BLaER1 (cell line): Measurements from ENCODE around the gene MITF.

Source experiments
- H3K27ac ChIP-seq: shearing (Covaris generic); formaldehyde crosslinking; 2 replicates; pipeline ENCODE4 v1.8.1; 2022
- H3K27me3 ChIP-seq: shearing (Covaris generic); formaldehyde crosslinking; 2 replicates; pipeline ENCODE4 v1.8.1; 2022
- H3K36me3 ChIP-seq: shearing (Covaris generic); formaldehyde crosslinking; 2 replicates; pipeline ENCODE4 v1.8.1; 2022
- H3K4me1 ChIP-seq: shearing (Covaris generic); formaldehyde crosslinking; 2 replicates; pipeline ENCODE4 v1.8.1; 2022
- H3K4me2 ChIP-seq: shearing (Covaris generic); formaldehyde crosslinking; 2 replicates; pipeline ENCODE4 v1.8.1; 2022
- H3K4me3 ChIP-seq: shearing (Covaris generic); formaldehyde crosslinking; 2 replicates; pipeline ENCODE4 v1.8.1; 2022
- H3K9ac ChIP-seq: shearing (Covaris generic); formaldehyde crosslinking; 2 replicates; pipeline ENCODE4 v1.8.1; 2022
- H3K9me3 ChIP-seq: shearing (Covaris generic); formaldehyde crosslinking; 2 replicates; pipeline ENCODE4 v1.8.1; 2022
- H4K20me1 ChIP-seq: shearing (Covaris generic); formaldehyde crosslinking; 2 replicates; pipeline ENCODE4 v1.8.1; 2022
- Cebpa-rat ChIP-seq: shearing (Covaris generic); IDR thresholded peaks from 2 replicates; pipeline ENCODE4 v1.8.1; 2022

MITF gene

GRCh38 chr3:69967156-69967555 lies 227.9 kb downstream of the MITF start:
- Histone ChIP-seq H4K20me1 (no peaks in the 10 kb centered on the region), H3K4me2 (no peak overlapping the region), H3K4me1 (no peaks in the 10 kb centered on the region), H3K4me3 (no peak overlapping the region), H3K27ac (no peak overlapping the region), H3K27me3 (no peaks in the 10 kb centered on the region), H3K9ac (no peak overlapping the region), H3K9me3 (no peaks in the 10 kb centered on the region), H3K36me3 (no peaks in the 10 kb centered on the region)
- TF ChIP-seq Cebpa-rat = no peak

- no peaks in the 10 kb centered on the region for H3K9me3 ChIP-seq
Measured at GRCh38 chr3:69970827-69971226, 231.6 kb downstream of the MITF start.

GRCh38 chr3:69972672-69973071 lies 233.4 kb downstream of the MITF start:
- no peak overlapping the region for H3K9ac ChIP-seq
- no peaks in the 10 kb centered on the region for H3K27me3 ChIP-seq
- H3K4me2 ChIP-seq = no peak overlapping the region
- H3K9me3 ChIP-seq = peaks cover 5% of the 10 kb centered on the region
- no peak overlapping the region for H3K27ac ChIP-seq
- H4K20me1 ChIP-seq = no peaks in the 10 kb centered on the region
- H3K36me3 ChIP-seq = no peaks in the 10 kb centered on the region
- no peak for TF ChIP-seq Cebpa-rat
- H3K4me3 ChIP-seq = no peak overlapping the region
- no peaks in the 10 kb centered on the region for H3K4me1 ChIP-seq

More at GRCh38 chr3:69970827-69971226, 231.6 kb downstream of the MITF start:
- H3K4me2 ChIP-seq = no peak overlapping the region
- TF ChIP-seq Cebpa-rat = no peak
- no peaks in the 10 kb centered on the region for H3K36me3 ChIP-seq
- H4K20me1 ChIP-seq = no peaks in the 10 kb centered on the region
- no peak overlapping the region for H3K9ac ChIP-seq
- no peaks in the 10 kb centered on the region for H3K4me1 ChIP-seq
- no peak overlapping the region for H3K27ac ChIP-seq
- no peak overlapping the region for H3K4me3 ChIP-seq
- H3K27me3 ChIP-seq = no peaks in the 10 kb centered on the region

GRCh38 chr3:69976021-69976420 lies 236.8 kb downstream of the MITF start:
- Histone ChIP-seq H3K4me2 (no peak overlapping the region), H3K36me3 (no peaks in the 10 kb centered on the region), H3K27ac (no peak overlapping the region), H3K9me3 (peaks cover 29% of the 10 kb centered on the region), H3K27me3 (no peaks in the 10 kb centered on the region), H3K9ac (no peak overlapping the region), H3K4me3 (no peak overlapping the region), H3K4me1 (no peaks in the 10 kb centered on the region), H4K20me1 (no peaks in the 10 kb centered on the region)
- TF ChIP-seq Cebpa-rat = no peak

- no peak overlapping the region for H3K27ac ChIP-seq
- no peak overlapping the region for H3K4me3 ChIP-seq
- no peak overlapping the region for H3K9ac ChIP-seq
- no peaks in the 10 kb centered on the region for H3K36me3 ChIP-seq
- H3K27me3 ChIP-seq = no peaks in the 10 kb centered on the region
- peaks cover 14% of the 10 kb centered on the region for H3K9me3 ChIP-seq
- peak overlapping the region; percentile 2; the same call in 1 of the 2 replicates for H3K4me2 ChIP-seq
- H3K4me1 ChIP-seq = peaks cover 21% of the 10 kb centered on the region
- no peaks in the 10 kb centered on the region for H4K20me1 ChIP-seq
- no peak for TF ChIP-seq Cebpa-rat
Measured at GRCh38 chr3:69983546-69984265, 244.4 kb downstream of the MITF start.

GRCh38 chr3:69985266-69985665 lies 246.0 kb downstream of the MITF start:
- peaks cover 21% of the 10 kb centered on the region for H3K4me1 ChIP-seq

GRCh38 chr3:69986419-69986818 lies 247.2 kb downstream of the MITF start:
- no peaks in the 10 kb centered on the region for H3K27me3 ChIP-seq
- H3K36me3 ChIP-seq = no peaks in the 10 kb centered on the region

More at GRCh38 chr3:69985266-69985665, 246.0 kb downstream of the MITF start:
- Histone ChIP-seq H3K4me2 (no peak overlapping the region; the same call in 1 of the 2 replicates), H4K20me1 (no peaks in the 10 kb centered on the region), H3K4me3 (no peak overlapping the region), H3K9me3 (peaks cover 4% of the 10 kb centered on the region; the same call in 1 of the 2 replicates), H3K9ac (no peak overlapping the region), H3K27ac (no peak overlapping the region), H3K36me3 (no peaks in the 10 kb centered on the region), H3K27me3 (no peaks in the 10 kb centered on the region)
- no peak for TF ChIP-seq Cebpa-rat

GRCh38 chr3:69987833-69988232 lies 248.6 kb downstream of the MITF start:
- Histone ChIP-seq H3K9me3 (no peaks in the 10 kb centered on the region; the same call in 1 of the 2 replicates), H3K4me3 (no peak overlapping the region), H3K4me2 (no peak overlapping the region), H3K27me3 (no peaks in the 10 kb centered on the region), H3K9ac (no peak overlapping the region), H4K20me1 (no peaks in the 10 kb centered on the region), H3K27ac (no peak overlapping the region), H3K4me1 (peaks cover 21% of the 10 kb centered on the region), H3K36me3 (no peaks in the 10 kb centered on the region)
- no peak for TF ChIP-seq Cebpa-rat

More at GRCh38 chr3:69986419-69986818, 247.2 kb downstream of the MITF start:
- H3K9me3 ChIP-seq = no peaks in the 10 kb centered on the region; the same call in 1 of the 2 replicates
- H3K27ac ChIP-seq = no peak overlapping the region
- no peak for TF ChIP-seq Cebpa-rat
- no peak overlapping the region for H3K9ac ChIP-seq
- no peaks in the 10 kb centered on the region for H4K20me1 ChIP-seq
- peaks cover 21% of the 10 kb centered on the region for H3K4me1 ChIP-seq
- H3K4me3 ChIP-seq = no peak overlapping the region
- peak overlapping the region; percentile 62 for H3K4me2 ChIP-seq

- no peak for TF ChIP-seq Cebpa-rat
- Histone ChIP-seq H4K20me1 (no peaks in the 10 kb centered on the region), H3K4me3 (no peak overlapping the region), H3K27ac (no peak overlapping the region), H3K4me1 (peaks cover 8% of the 10 kb centered on the region; the same call in 1 of the 2 replicates), H3K27me3 (no peaks in the 10 kb centered on the region), H3K4me2 (no peak overlapping the region), H3K36me3 (no peaks in the 10 kb centered on the region), H3K9me3 (no peaks in the 10 kb centered on the region), H3K9ac (no peak overlapping the region)
Measured at GRCh38 chr3:69993757-69994156, 254.5 kb downstream of the MITF start.

- H3K27ac ChIP-seq = no peak overlapping the region
- H3K4me2 ChIP-seq = peak overlapping the region; percentile 29; the same call in 1 of the 2 replicates
- TF ChIP-seq Cebpa-rat = no peak
- H3K4me3 ChIP-seq = no peak overlapping the region
- H3K36me3 ChIP-seq = no peaks in the 10 kb centered on the region
- H3K4me1 ChIP-seq = peaks cover 8% of the 10 kb centered on the region; the same call in 1 of the 2 replicates
- H3K9me3 ChIP-seq = no peaks in the 10 kb centered on the region
- no peak overlapping the region for H3K9ac ChIP-seq
- H4K20me1 ChIP-seq = no peaks in the 10 kb centered on the region
- no peaks in the 10 kb centered on the region for H3K27me3 ChIP-seq
Measured at GRCh38 chr3:69994919-69995318, 255.7 kb downstream of the MITF start.
